Measurements from ENCODE around the gene RASD2.
A peak's percentile ranks its signal among the peaks of the same experiment; 100 is the strongest.
"Not testable (repeated sequence)": the region's sequence is repeated elsewhere in the genome, so short reads cannot be mapped to it uniquely, and the experiment has no call there.

RASD2 gene, protein sequence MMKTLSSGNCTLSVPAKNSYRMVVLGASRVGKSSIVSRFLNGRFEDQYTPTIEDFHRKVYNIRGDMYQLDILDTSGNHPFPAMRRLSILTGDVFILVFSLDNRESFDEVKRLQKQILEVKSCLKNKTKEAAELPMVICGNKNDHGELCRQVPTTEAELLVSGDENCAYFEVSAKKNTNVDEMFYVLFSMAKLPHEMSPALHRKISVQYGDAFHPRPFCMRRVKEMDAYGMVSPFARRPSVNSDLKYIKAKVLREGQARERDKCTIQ

DNA sequence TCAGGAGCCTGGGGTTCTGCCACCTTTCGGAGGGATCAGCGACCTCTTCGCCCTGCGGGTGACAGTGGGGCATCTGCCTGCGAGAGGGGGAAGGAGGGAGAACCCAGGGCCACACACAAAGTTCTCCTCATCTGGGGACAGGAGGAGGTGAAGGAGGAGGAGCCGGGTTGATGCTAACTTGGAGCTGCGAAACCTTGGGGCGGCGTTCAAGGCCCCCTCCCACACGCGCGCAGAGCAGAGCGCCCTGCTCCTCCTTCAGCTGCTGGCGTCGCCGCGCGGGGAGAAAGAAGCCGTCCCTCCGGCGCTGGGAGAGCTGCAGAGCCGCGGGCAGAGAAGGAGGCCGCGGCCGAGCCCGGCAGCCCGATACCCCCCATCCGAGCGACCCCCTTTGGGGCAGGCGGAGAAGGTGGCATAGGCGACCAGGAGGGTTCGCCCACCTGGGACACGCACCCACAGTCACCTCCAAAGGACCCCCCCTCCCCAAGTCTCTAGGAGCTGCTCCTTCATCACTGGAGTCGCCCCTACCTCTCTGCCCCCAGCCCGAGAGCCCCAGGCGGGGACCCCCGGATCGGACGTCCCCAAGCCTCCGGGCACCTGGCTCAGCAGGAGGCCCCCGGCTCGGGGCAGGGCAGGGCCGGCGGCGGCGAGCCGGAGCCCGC lies at the start of gene RASD2:
RASD2 (plus strand) TSS at position 237 of the 659 bp plus-strand sequence. CDS start 5,979 bp downstream, outside the sequence.
- peak; percentile 11 for DNase-seq

DNA sequence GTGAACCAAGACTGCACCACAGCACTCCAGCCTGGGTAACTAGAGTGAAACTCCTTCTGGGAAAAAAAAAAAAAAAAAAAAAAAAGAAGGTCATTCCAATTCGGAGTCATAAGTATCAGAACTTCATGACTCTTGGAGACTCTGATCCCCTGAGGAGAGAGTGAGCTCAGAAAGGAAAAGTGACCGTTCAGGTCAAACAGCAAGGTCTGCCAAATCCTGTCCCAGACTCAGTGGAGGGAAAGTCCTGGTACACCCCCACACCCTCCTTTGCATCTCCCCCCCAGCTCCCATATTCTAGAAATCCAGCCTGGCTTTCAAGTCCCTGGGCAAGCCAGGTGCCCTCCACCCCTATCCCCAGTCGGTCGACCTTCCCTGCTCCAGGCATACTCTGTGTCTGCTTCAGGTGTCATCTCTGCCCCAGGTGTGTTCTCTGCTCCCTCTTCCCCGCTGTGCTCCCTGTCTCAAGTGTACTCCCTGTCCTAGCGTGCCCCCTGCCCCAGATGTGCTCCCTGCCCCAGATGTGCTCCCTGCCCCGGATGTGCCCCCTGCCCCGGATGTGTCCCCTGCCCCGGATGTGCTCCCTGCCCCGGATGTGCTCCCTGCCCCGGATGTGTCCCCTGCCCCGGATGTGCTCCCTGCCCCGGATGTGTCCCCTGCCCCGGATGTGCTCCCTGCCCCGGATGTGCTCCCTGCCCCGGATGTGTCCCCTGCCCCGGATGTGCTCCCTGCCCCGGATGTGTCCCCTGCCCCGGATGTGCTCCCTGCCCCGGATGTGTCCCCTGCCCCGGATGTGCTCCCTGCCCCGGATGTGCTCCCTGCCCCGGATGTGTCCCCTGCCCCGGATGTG lies 49.3 kb upstream of the RASD2 start:
- DNase-seq: not testable (repeated sequence)

DNA sequence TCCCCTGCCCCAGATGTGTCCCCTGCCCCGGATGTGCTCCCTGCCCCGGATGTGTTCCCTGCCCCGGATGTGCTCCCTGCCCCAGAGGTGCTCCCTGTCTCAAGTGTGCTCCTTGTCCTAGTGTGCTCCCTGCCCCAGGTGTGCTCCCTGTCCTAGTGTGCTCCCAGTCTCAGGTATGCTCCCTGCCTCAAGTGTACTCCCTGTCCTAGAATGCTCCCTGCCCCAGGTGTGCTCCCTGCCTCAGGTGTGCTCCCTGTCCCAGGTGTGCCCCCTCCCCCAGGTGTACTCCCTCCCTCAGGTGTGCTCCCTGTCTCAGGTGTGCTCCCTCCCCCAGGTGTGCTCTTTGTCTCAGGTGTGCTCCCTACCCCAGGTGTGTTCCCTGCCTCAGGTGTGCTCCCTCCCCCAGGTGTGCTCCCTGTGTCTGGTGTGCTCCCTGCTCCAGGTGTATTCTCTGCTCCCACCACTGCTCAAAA lies 48.7 kb upstream of the RASD2 start:
- no peak for DNase-seq

DNA sequence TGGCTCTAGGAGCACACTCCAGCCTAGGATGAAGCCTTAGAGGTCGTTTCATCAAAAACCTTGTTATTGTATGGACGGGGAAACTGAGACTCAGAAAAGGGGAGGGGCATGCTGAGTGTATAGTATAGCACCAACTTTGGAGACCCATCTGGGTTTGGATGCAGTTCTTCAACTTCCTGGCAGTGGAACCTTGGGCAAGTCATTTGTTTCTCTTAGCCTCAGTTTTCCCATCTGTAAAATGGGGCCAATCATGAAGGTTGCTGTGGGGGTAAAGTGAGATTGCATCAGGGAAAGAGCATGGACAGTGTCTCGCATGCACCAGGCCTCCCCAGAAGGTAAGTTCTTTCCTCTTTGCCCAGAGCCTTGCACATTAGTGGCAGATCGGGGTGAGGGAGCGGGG lies 47.6 kb upstream of the RASD2 start:
- DNase-seq: no peak

DNA sequence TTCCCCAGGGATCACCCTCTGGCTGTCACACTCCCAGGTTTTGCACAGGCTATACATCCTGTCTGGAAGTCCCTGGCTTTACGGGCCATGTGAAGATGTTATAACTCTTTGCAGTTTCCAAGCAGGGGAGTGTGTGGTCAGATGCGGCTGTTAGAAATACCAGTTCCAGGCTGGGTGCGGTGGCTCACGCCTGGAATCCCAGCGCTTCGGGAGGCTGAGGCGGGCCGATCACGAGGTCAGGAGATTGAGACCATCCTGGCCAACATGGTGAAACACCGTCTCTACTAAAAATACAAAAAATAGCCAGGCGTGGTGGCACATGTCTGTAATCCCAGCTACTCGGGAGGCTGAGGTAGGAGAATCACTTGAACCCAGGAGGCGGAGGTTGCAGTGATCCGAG lies 44.9 kb upstream of the RASD2 start:
- not testable (repeated sequence) for DNase-seq

DNA sequence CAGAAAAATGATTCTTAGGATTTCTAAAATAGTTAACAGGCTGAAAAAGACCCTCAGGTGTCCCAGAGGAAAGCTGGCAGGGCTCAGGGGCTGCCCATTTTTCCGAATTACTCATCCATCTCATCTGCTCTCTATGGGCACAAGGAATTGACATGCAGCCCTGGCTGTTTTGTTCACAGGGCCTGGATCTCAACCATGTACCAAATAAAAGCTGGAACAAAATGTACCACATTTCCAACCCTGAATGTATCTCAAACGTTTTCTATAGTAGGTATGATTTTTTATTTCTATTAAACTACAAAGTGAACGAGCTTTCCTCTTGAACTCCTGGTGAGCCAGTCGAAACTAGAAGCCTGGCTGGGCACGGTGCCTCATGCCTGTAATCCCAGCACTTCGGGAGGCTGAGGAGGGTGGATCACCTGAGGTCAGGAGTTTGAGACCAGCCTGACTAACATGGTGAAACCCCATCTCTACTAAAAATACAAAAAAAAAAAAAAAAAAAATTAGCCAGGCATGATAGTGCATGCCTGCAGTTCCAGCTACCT lies 43.8 kb upstream of the RASD2 start:
- DNase-seq: no peak

DNA sequence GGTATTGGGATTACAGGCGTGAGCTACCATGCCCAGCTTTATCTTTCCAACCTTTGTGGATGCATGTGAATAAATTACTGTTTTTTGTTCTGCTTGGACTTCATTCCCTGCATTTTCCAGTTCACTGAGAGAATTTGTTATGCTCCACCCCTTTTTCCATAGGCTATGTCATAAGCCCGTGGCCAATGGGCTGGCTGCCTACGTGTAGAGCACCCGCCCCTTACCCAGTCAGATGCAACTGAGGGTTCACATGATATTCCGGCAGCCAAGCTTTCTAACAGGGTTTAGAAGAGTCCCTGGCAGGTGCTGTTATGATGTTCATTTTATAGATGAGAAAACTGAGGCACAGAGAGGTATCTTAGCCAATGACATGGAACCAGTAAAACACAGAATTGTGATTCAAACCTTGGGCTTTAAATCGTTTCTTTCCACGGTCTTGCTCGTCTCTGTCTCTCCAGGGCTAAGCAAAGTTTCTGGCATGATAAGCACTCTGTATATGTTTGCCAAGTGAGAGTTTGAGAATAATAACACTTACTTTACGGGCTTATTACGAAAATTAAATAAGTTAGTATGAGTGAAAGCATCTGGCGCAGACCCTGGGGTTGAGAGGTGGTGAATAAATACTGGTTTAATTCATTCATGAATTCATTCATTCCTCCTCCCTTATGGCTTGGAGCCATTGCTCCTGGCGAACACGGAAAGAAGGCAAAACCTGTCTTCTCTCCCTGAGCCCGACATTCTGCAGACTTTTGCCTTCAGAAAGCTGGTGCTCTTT lies 42.4 kb upstream of the RASD2 start:
- no peak for DNase-seq

DNA sequence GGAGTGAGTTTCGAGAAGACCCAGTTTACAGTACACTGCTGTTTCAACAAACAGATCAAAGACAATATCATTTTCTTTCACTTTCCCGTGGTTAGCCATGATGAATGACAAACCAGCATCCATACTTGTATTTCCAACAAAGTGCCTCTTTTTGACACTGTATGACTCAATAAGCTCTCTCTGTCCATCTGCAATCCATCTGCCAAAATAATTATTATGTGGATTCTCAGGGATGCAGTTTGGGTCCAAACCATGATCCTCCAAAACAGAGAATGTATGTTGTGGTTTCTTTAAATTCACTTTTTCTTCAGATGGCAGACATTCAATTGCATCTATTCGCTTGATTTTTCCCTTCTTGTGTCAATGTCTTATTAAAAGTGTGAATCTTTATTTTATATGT lies 37.8 kb upstream of the RASD2 start:
- DNase-seq: no peak

DNA sequence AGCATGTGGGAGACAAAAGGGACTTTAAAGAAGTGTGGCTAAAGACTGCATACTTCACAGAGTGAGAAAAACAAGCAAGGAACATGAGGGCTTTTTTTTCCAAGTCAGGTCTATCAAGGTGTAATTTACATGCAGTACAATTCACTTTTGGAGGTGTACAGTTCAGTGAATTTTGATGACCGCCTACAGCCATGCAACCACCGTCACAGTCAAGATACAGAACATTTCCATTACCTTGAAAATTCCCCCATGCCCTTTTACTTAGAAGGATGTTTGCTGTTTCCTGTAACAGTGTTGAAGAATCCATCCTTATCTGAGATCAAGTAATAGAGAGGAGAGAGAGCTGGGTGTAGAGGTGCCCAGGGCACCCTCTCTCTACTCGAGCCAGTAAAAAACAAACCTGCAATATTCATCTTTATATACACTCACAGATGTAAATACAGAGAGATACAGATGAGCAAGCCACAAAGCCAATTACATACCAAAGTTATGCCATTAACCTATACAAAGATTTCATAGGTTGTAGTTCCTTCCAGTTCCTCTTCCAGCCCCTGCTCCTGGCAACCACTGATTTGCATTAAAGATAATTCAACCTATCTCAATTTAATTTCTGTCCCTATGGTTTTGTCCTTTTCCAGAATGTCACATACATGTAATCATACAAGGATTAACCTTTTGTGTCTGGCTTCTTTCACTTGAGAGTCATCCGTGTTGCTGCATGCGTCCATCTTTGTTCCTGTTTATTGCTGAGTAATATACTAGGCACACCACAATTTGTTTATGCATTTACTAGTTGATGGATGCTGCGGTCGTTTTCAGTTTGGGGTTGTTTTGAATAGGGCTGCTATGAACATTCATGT lies 35.0 kb upstream of the RASD2 start:
- no peak for DNase-seq

DNA sequence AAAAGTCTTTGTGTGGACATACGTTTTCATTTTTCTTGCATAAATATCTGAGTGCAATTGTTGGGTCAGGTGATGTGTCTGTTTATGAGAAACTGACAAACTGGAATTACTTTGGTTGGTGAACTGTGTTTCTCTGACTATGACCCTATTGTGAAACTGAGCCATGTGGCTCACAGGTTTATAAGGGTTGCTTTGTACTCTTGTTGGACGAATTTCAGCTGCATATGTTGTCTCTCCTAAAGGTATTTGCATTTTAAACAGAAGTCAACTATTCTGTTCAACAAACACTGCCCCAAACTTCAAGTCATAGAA lies 34.4 kb upstream of the RASD2 start:
- DNase-seq: no peak

DNA sequence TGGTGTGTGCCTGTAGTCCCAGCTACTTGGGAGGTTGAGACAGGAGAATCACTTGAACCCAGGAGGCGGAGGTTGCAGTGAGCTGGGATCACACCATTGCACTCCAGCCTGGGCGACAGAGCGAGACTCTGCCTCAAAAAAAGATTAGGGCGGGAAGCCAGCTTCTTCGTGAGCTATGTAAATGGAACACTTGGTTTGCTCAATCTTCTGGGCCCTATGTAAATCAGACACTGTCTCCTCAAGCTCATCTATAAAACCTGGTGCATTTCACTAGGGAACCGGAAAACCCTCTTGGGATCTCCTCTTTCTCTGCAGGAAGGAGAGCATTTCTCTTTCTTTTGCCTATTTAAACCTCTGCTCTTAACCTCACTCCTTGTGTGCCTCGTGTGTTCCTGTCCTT lies 32.8 kb upstream of the RASD2 start:
- not testable (repeated sequence) for DNase-seq

DNA sequence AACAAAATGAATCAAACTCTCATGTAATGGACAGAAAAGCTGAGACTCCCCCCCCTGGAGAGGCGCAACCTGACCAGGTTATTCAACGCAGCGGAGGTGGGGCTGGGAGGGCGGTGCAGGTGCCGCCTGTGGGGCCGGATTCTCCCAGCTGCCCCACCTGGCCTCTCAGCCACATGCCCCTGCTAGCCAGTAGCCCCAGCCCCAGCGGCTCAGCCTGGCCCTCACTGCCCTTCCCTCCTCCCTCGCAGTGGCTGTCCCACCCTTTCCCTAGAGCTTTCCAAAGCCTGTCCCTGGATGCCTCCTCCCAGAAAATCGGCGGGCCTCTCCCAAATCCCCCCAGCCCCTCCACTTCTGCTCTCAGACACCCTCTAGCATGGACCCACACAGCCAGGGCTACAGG lies 31.2 kb upstream of the RASD2 start:
- no peak for DNase-seq

DNA sequence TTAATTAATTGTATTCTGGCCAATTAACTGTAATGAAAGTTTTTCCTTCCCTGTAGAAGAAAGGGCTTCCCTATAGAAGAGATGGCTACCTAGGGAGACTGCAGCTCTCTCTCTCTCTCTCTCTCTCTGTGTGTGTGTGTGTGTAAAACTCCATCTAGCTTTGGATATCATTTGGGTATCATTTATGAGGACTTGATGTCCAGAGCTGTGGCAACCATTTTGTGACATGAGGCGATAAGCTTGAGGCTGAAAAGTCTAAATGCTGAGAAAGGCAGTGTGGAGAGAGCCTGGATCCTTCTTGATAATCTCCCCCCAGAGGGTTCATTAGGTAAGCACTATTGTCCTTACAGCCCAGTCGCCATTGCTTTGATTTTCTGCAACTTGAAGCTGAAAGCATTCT lies 30.7 kb upstream of the RASD2 start:
- DNase-seq: no peak

DNA sequence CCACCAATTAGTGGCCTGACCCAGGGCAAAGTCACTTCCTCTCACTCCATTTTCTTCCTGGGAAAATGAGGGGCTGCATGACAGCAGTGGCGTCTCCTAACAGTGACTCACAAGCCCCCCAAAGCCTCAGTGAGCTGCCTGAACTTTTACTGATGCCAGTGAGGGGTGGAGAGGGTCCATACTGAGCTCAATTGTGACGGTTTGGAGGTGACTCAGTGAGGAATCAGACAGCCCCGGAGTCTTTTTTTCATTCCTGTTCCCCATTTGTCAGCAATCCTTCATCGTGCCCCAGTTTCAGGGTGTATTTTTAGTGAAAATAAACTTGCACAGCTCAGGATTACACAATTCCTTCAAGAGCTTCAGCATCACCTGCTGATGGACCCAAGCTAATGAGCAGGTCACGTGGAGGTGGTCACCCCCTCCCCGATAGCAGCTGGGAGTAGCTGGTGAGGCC lies 30.1 kb upstream of the RASD2 start:
- no peak for DNase-seq

DNA sequence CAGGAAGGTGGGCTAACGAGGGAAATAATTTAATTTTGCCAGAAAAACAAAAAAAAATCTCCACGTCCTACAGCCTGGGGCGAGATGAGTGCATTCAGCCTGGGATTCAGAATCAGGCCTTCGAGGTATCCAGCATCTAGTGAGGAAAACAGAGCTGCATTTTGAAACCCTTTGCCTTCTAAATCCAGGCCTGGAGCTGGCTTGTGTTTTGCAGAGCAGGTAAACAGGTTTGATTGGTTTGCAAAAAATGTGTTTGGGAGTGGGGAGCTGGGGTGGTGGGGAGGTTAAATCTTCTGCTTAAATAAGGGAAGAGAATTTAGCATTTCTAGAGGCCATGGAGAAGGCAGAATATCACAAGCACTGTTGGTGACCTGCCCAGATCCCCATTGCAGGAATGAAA lies 29.7 kb upstream of the RASD2 start:
- DNase-seq: no peak

DNA sequence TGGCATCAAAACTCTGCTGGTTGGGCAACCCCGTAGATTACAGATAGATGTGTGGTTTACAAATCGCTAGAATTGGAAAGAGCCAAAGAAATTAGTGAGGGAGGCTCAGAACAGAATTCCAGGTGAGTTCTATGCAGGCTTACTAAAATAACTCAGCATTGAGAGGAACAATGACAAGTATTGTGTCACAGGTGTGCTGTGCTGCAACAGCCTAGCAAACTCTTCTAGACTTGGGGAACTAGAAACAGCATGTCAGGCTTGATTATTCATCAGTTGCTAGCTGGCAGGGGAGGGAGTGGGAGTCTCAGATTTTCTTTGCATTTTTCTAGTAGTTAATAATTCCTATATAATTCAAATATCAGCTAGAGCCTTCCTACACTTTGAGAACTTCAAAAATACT lies 26.3 kb upstream of the RASD2 start:
- DNase-seq: no peak

DNA sequence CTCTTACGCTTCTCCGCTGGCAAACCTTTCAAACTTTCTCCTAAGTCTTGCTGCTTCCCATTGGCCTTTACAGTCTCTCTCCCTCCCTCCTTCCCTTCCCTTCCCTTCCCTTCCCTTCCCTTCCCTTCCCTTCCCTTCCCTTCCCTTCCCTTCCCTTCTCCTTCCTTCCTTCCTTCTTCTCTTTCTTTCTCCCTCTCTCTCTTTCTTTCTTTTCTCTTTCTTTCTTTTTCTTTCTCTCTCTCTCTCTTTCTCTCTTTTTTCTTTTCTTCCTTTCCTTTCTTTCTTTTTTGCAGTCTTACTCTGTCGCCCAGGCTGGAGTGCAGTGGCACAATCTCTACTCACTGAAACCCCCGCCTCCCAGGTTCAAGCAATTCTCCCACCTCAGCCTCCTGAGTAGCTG lies 24.7 kb upstream of the RASD2 start:
- not testable (repeated sequence) for DNase-seq

DNA sequence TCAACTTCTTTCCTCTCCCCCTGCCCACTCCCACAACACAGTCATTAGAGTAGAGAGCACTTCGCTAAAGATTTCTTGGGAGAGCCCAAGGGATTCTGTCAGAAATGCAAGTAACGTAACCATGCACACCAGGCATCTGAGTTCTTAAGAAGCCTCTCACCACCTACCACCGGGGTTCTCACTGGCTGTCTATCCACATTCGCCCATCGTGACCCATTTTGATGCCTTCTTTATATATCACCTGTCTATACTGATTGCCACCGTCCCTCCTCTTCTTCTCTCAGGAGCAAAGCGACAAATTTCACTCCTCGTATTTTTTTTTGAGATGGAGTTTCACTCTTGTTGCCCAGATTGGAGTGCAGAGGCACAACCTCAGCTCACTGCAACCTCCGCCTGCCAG lies 23.9 kb upstream of the RASD2 start:
- DNase-seq: no peak

DNA sequence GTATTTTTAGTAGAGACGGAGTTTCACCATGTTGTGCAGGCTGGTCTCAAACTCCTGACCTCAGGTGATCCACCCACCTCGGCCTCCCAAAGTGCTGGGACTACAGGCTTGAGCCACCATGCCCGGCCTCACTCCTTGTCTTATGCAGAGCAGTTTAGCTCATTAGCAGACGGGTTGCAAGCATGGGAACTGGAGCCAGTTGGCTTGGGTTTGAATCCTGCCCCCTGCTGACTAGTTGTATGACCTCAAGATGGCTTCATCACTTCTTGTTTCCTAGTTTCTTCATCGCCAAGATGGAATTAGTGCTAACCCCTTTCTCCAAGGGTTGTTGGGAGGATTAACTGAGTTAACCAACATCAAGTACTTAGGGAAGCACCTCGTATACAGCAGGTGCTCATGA lies 23.4 kb upstream of the RASD2 start:
- DNase-seq: no peak

DNA sequence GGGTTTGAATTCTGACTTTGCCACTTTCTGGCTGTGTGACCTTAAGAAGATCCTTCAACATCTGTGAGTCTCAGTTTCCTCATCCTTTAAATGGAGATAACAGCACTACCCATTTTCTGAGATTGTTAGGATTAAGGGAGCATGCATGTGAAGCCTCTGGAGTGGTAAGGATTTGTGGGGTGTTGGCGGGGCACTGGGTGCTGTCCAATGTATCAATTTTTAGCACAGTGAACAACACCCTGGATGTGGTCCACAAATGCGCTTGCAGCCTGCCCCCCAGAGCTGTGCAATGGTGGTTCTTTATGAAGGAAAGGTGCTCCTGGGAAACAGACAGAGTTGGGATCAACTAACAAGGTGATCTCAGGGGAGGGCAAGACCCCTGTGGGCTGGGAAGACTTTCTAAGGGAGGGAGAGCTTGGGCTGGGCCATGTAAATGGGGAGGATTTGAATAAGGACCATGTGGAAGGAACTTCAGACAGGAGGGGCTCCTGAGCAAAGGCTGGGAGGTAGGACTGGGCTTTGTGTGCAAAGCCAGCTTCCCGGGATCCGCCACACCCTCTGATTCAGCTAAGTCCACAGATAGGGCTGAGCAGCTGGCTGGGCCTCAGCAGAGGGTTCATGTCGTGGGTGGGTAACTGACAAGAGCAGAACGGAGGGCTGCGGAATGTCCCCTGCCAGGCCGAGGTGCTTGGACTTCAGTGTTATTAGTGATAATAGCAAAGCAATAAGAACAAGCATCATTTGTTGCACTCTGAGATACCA lies 22.7 kb upstream of the RASD2 start:
- DNase-seq: no peak

DNA sequence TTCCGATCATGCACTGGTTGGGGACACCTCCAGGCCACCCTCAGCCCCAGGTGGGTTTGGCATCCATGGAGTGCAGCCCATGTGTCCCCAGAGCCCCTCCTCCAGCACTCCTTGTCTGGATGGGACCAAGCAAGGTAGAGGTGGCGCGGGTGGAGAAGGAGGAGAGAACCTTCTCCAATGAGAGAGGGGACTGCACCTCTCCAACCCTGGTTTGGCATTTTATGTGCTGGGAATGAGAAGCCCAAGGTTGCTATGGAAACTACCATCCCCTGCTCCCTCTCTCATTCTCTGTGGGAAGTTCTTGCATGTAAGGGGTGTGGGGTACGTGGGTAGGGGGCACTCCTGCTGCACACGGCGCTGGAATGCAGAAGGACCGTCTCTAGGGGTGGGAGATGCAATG lies 21.8 kb upstream of the RASD2 start:
- DNase-seq: no peak

Measured in activated CD4-positive, alpha-beta T cell treated with anti-CD3 and anti-CD28 coated beads for 1 hour (primary cell).